Measurements from ENCODE around the gene COL8A2. TPM values are rescaled to one million over a fixed set of nuclear protein-coding genes. Genes with fewer than 3 reads are reported as not detected.

The COL8A2 gene
- total RNA-seq, 1 donor from 2014 or later: 1.6 TPM

DNA sequence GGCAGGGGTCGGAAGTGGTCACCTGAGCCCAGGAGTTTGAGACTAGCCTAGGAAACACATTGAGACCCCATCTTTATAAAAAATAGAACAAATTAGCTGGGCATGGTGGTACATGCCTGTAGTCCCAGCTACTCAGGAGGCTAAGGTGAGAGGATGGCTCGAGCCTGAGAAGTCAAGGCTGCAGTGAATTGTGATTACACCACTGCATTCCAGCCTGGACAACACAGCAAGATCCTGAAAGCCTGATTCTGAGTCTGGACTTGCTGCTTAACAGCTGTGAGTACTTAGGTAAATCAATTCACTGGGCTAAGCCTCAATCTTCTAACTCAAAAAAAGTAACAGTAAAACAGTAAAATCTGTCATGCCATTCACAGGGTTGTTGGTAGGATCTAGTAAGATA is 19.4 kb upstream of the COL8A2 start:
- TF ChIP-seq, protein P1, sequence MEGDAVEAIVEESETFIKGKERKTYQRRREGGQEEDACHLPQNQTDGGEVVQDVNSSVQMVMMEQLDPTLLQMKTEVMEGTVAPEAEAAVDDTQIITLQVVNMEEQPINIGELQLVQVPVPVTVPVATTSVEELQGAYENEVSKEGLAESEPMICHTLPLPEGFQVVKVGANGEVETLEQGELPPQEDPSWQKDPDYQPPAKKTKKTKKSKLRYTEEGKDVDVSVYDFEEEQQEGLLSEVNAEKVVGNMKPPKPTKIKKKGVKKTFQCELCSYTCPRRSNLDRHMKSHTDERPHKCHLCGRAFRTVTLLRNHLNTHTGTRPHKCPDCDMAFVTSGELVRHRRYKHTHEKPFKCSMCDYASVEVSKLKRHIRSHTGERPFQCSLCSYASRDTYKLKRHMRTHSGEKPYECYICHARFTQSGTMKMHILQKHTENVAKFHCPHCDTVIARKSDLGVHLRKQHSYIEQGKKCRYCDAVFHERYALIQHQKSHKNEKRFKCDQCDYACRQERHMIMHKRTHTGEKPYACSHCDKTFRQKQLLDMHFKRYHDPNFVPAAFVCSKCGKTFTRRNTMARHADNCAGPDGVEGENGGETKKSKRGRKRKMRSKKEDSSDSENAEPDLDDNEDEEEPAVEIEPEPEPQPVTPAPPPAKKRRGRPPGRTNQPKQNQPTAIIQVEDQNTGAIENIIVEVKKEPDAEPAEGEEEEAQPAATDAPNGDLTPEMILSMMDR (IDR thresholded peaks at IDR 0.05; ENCODE audit: insufficient read depth, low read length, severe bottlenecking): no peak
- peaks cover 7% of the 10 kb centered on the region for H3K36me3 ChIP-seq (ENCODE audit: control insufficient read depth, insufficient read depth, low read length)
- no peak for DNase-seq (ENCODE audit: low read depth)
- no peak for FAIRE-seq
- H3K4me3 ChIP-seq (ENCODE audit: low read depth, low read length): no peak overlapping the region
- H3K27me3 ChIP-seq (ENCODE audit: control insufficient read depth, insufficient read depth, low read length): no peaks in the 10 kb centered on the region

DNA sequence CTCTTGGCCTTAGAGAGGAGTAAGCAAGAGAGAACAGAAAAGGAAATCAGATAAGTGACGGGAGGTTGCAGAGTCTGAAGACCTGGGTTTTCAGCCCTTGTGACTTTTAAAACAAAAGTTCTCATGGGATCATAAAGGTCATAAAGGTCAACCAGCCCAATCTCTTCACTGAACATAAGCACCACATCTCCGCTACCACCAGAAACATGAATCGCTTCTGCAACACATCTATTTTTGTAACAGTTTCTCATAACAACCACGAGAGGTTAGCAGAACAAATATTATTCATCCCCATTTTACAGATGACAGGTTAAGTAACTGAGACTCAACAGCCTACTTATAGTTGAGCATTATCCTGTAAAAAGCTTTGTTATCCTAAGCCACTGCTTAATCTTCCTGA is 18.4 kb upstream of the COL8A2 start:
- Histone ChIP-seq H3K4me3 (ENCODE audit: low read depth, low read length) (no peak overlapping the region), H3K27me3 (ENCODE audit: control insufficient read depth, insufficient read depth, low read length) (no peaks in the 10 kb centered on the region), H3K36me3 (ENCODE audit: control insufficient read depth, insufficient read depth, low read length) (peaks cover 7% of the 10 kb centered on the region)
- FAIRE-seq (no peak), DNase-seq (ENCODE audit: low read depth) (no peak)
- TF ChIP-seq, protein P1 (IDR thresholded peaks at IDR 0.05; ENCODE audit: insufficient read depth, low read length, severe bottlenecking): no peak

DNA sequence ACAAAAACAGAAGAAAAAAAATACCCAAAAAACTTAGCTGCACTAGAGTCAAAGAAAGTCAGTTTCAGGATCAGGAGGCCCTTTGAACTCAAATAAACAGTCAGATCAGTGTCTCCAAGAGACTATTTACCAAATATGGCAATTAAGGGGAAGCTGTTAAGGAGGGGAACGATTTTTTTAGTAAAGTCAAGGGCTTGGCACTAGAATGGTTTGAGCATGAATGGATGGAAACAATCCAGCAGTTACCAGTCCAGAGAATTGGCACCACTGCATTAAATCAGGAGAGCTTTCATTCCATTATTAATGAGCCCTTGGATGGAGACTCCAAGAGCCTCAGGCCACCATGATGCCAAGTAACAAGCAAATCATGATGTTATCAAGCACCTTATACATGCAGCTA is 17.1 kb upstream of the COL8A2 start:
- FAIRE-seq (no peak), DNase-seq (ENCODE audit: low read depth) (no peak)
- H3K4me3 ChIP-seq (ENCODE audit: low read depth, low read length): no peak overlapping the region
- TF ChIP-seq, protein P1 (IDR thresholded peaks at IDR 0.05; ENCODE audit: insufficient read depth, low read length, severe bottlenecking): no peak
- peaks cover 13% of the 10 kb centered on the region for H3K36me3 ChIP-seq (ENCODE audit: control insufficient read depth, insufficient read depth, low read length)
- H3K27me3 ChIP-seq (ENCODE audit: control insufficient read depth, insufficient read depth, low read length): no peaks in the 10 kb centered on the region

DNA sequence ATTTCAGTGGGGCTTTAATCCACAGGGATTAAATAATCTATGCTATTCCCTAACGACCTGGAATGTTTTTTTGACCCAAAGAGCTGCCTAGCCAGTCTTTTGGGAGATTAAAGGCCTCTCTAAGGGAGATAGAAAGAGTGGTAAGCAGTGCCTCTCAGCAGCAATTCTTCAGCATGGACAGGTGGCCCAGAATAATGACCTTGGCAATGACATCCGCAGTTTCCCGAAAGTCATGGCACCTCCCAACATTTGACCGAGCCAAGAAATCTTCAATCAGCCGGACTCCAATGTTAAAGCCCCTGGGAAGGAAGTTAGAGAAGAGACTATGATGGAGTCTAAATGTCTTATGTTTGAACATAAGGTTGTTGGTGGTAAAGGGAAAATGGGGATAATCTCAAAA is 14.5 kb upstream of the COL8A2 start:
- FAIRE-seq (no peak), DNase-seq (ENCODE audit: low read depth) (no peak)
- TF ChIP-seq, protein P1 (IDR thresholded peaks at IDR 0.05; ENCODE audit: insufficient read depth, low read length, severe bottlenecking): no peak
- Histone ChIP-seq H3K27me3 (ENCODE audit: control insufficient read depth, insufficient read depth, low read length) (no peaks in the 10 kb centered on the region), H3K4me3 (ENCODE audit: low read depth, low read length) (no peak overlapping the region), H3K36me3 (ENCODE audit: control insufficient read depth, insufficient read depth, low read length) (peaks cover 17% of the 10 kb centered on the region)

DNA sequence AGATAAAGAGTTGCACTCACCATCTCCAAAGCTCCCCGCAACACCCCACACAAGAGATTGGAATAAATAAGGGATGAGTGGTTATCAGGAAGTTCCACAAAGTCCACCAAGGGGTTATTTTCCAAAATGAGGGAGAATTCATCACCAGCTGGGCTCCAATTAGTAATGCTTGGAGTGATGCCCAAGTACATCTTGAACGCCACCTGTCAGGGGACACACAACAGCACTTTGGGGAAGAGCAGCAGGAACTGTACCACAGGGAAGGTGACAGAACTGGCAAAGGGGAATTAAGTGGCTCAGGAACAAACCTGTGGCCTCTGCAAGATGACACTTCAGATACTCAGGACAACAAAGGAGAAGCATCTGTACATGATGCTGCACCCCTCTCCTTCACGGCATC is 12.8 kb upstream of the COL8A2 start:
- H3K27me3 ChIP-seq (ENCODE audit: control insufficient read depth, insufficient read depth, low read length): no peaks in the 10 kb centered on the region
- FAIRE-seq (no peak), DNase-seq (ENCODE audit: low read depth) (no peak)
- peaks cover 17% of the 10 kb centered on the region for H3K36me3 ChIP-seq (ENCODE audit: control insufficient read depth, insufficient read depth, low read length)
- TF ChIP-seq, protein P1 (IDR thresholded peaks at IDR 0.05; ENCODE audit: insufficient read depth, low read length, severe bottlenecking): no peak
- H3K4me3 ChIP-seq (ENCODE audit: low read depth, low read length): no peak overlapping the region

DNA sequence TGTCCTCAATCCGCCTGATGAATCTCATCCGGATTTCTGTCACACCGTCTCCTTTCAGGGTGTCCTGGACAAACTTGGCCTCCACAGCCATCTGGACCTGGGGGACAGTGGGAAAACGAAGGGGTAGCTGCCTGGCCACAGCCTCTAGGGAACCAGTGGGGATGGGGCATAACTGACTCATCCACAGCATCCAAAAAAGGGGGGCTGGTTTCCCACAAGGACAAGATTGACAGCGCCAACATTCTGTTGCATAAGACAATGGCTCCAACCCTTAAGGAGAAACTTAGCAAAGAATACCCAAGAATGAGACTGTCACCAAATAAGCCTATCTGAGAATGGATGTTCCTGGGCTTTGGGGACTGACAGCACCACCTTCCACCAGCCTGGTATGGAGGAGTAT is 12.2 kb upstream of the COL8A2 start:
- DNase-seq (ENCODE audit: low read depth): no peak
- Histone ChIP-seq H3K4me3 (ENCODE audit: low read depth, low read length) (no peak overlapping the region), H3K36me3 (ENCODE audit: control insufficient read depth, insufficient read depth, low read length) (peaks cover 17% of the 10 kb centered on the region), H3K27me3 (ENCODE audit: control insufficient read depth, insufficient read depth, low read length) (no peaks in the 10 kb centered on the region)
- TF ChIP-seq, protein P1 (IDR thresholded peaks at IDR 0.05; ENCODE audit: insufficient read depth, low read length, severe bottlenecking): no peak
- FAIRE-seq: no peak
